ENCODE measurements around the gene NELFB.

NELFB gene

GRCh38 chr9:137303893-137304382 is 48.8 kb downstream of the NELFB start:
- no peak for DNase-seq

- DNase-seq: no peak
Measured at GRCh38 chr9:137304383-137305059, 49.4 kb downstream of the NELFB start.

- no peak for DNase-seq
Measured at GRCh38 chr9:137305060-137305797, 50.1 kb downstream of the NELFB start.

- no peak for DNase-seq
Measured at GRCh38 chr9:137305798-137306065, 50.6 kb downstream of the NELFB start.

- no peak for DNase-seq
Measured at GRCh38 chr9:137306066-137306849, 51.1 kb downstream of the NELFB start.

- DNase-seq: no peak
Measured at GRCh38 chr9:137306850-137307254, 51.7 kb downstream of the NELFB start.

GRCh38 chr9:137307255-137308056 is 52.3 kb downstream of the NELFB start:
- no peak for DNase-seq

- no peak for DNase-seq
Measured at GRCh38 chr9:137308057-137308619, 53.0 kb downstream of the NELFB start.

GRCh38 chr9:137309368-137310188 is 54.5 kb downstream of the NELFB start:
- DNase-seq: no peak

GRCh38 chr9:137310189-137311052 is 55.3 kb downstream of the NELFB start:
- DNase-seq: no peak

GRCh38 chr9:137311171-137311985 is 56.3 kb downstream of the NELFB start:
- DNase-seq: no peak

GRCh38 chr9:137311986-137312851 is 57.1 kb downstream of the NELFB start:
- no peak for DNase-seq

GRCh38 chr9:137312852-137313325 is 57.8 kb downstream of the NELFB start:
- no peak for DNase-seq

GRCh38 chr9:137313326-137313936 is 58.3 kb downstream of the NELFB start:
- DNase-seq: no peak

GRCh38 chr9:137313956-137314560 is 58.9 kb downstream of the NELFB start:
- DNase-seq: no peak

GRCh38 chr9:137314561-137315560 is 59.7 kb downstream of the NELFB start:
- DNase-seq: no peak

Data from SW 1271 (cell line).